Esophagus squamous epithelium (tissue), 5 donors: ENCODE measurements around the gene COL4A1. TPM values are rescaled to one million over a fixed set of nuclear protein-coding genes. Genes with fewer than 3 reads are reported as not detected.

Experiments
- DNase-seq: peaks from one replicate; lab custom pipeline; 2025; lab: John Stamatoyannopoulos, UW
- H3K27ac ChIP-seq, 4 donors: fragments of 200-600 bp; sonication (generic); one replicate each; pipeline ENCODE4 v1.5.1; 2016 to 2019; ENCODE audit warnings: mild to moderate bottlenecking in 1 of 4
- H3K27me3 ChIP-seq, 4 donors: fragments of 200-600 bp; sonication (generic); 1 replicate in 3 of 4; 2 replicates in 1 of 4; pipeline versions ENCODE4 v1.5.1 to v1.6.0; 2017 to 2021; ENCODE audit warnings: antibody characterized with exemption in 1 of 4
- H3K36me3 ChIP-seq, 3 donors: fragments of 200-600 bp; sonication (generic); one replicate each; pipeline ENCODE4 v1.5.1; 2016 to 2019
- H3K4me1 ChIP-seq, 3 donors: fragments of 200-600 bp; sonication (generic); one replicate each; pipeline ENCODE4 v1.5.1; 2017 to 2019
- H3K4me3 ChIP-seq, 4 donors: fragments of 200-600 bp; sonication (generic); 1 replicate in 3 of 4; 2 replicates in 1 of 4; pipeline ENCODE4 v1.5.1; 2016 to 2019; ENCODE audit warnings: mild to moderate bottlenecking in 2 of 4, moderate library complexity in 1 of 4
- H3K9me3 ChIP-seq, 3 donors: fragments of 200-600 bp; sonication (generic); one replicate each; pipeline ENCODE4 v1.5.1; 2016 to 2019
- CTCF ChIP-seq, 6 experiments: fragments of 450-650 bp in 4 of 6; fragments of 200-600 bp in 2 of 6; sonication (generic) in 2 of 6; IDR thresholded peaks; one replicate each; pipeline ENCODE4 v1.5.1; 2016 to 2019; ENCODE audit warnings: antibody characterized with exemption in 6 of 6, mild to moderate bottlenecking in 4 of 6, moderate library complexity in 4 of 6
- POLR2A ChIP-seq, 4 donors: fragments of 450-650 bp; IDR thresholded peaks; one replicate each; pipeline ENCODE4 v1.6.1; 2017; ENCODE audit warnings: antibody characterized with exemption in 4 of 4, mild to moderate bottlenecking in 4 of 4, moderate library complexity in 3 of 4
- WGBS, 2 donors: methylation state at CpG; one replicate each; pipeline ENCODE4 v1.1.5; 2018; 5-methylcytosine and 5-hydroxymethylcytosine counted together
- intact Hi-C: fragments of 100-400 bp; cut with DNase I; formaldehyde crosslinking; loops from one replicate; pipeline ENCODE4 v1.15.0; 2022
- total RNA-seq, 4 donors: library from RNA; depleted of rRNA; stranded (reverse); fragments of >200 nt; gene quantifications; one replicate each; pipeline ENCODE4 v1.1.0, GENCODE V29; 2016
- donor health status: DM: yes; HTN: yes; CAD: no.

The COL4A1 gene
- total RNA-seq, 4 donors from 2014 or later = 8.9 to 97.1 (median 40.2) TPM

GRCh38 chr13:110312339-110313031 lies 5.5 kb upstream of the COL4A1 start:
- intact Hi-C loops = no loop called here
- DNase-seq = no peak
- Histone ChIP-seq H3K4me3 (peak overlapping the region in 3 of 4 donors; percentile 24 to 77 (median 74)), H3K9me3 (no peaks in the 10 kb centered on the region), H3K27me3 (peaks cover 0 to 51% (median 0%) of the 10 kb centered on the region in 4 donors), H3K27ac (peak overlapping the region; percentile 65 to 95 (median 81)), H3K4me1 (peaks cover 7 to 81% (median 12%) of the 10 kb centered on the region in 3 donors), H3K36me3 (no peaks in the 10 kb centered on the region)
- no peak for TF ChIP-seq CTCF (IDR thresholded peaks at IDR 0.05)
- TF ChIP-seq POLR2A (IDR thresholded peaks at IDR 0.05) = no peak
- WGBS, 2 donors = 48 to 74% methylated on average over 2 to 4 of the region's 4 CpGs

- H3K4me3 ChIP-seq = peak overlapping the region in 3 of 4 donors; percentile 24 to 77 (median 74)
- peak overlapping the region; percentile 65 to 97 (median 92) for H3K27ac ChIP-seq
- WGBS, 2 donors = 44 to 65% methylated on average over 12 to 18 of the region's 30 CpGs
- intact Hi-C loops = no loop called here
- no peak for TF ChIP-seq CTCF (IDR thresholded peaks at IDR 0.05)
- TF ChIP-seq POLR2A (IDR thresholded peaks at IDR 0.05) = no peak
- peaks cover 0 to 59% (median under 1%) of the 10 kb centered on the region in 4 donors for H3K27me3 ChIP-seq
- H3K36me3 ChIP-seq = no peaks in the 10 kb centered on the region
- DNase-seq = no peak
- H3K9me3 ChIP-seq = no peaks in the 10 kb centered on the region
- H3K4me1 ChIP-seq = peaks cover 12 to 85% (median 12%) of the 10 kb centered on the region in 3 donors
Observed at GRCh38 chr13:110311443-110312338, 4.7 kb upstream of the COL4A1 start.

DNA sequence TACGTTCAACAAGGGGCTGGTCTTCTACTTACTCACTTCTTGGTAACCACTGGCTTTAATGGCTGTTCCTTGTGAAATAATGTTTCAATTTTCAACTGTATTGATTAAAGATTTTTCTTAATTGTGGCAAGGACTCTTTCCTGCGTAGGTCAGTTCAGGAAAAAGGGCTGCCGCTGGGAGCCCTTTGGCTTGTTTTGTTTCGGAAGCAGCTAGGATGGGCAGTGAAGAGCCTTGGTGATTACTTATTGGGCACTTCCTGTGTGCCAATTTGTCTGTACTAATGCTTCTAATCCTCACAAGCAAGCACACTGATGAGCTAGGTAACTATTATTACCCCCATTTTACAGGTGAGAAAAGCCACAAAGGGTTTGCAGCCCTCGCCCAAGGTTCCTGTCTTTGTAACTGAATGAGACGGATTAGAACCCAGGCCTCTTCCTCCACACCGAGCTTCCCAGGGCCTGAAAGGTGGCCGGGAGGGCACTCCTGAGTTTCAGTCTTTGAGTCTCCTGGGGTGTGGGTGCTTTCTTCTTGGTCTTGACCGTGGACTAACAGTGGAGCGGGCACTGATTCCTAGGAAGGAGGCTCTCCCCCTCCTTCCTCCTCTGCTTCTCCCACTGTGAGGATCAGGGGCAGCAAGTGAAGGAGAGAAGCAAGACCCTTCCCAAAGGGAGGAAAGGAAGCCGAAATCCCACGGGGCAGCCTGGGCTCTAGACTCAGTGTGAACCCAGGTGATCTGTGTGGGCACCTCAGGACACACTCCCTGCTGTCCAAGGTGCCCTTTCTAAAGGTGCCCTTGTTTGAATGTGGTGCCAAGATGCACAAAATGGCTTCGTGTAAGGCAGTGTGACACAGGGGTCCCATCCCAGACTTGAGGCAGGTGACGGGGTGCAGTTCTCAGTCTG lies 3.8 kb upstream of the COL4A1 start:
- no peaks in the 10 kb centered on the region for H3K36me3 ChIP-seq
- no peaks in the 10 kb centered on the region for H3K9me3 ChIP-seq
- 68 to 70% methylated on average over 4 to 10 of the region's 14 CpGs for WGBS, 2 donors
- intact Hi-C loops = no loop called here
- peaks cover 0 to 68% (median 3%) of the 10 kb centered on the region in 4 donors for H3K27me3 ChIP-seq
- DNase-seq = no peak
- TF ChIP-seq CTCF (IDR thresholded peaks at IDR 0.05) = no peak
- no peak for TF ChIP-seq POLR2A (IDR thresholded peaks at IDR 0.05)
- H3K4me3 ChIP-seq = peak overlapping the region in 3 of 4 donors; percentile 55 to 77 (median 74)
- H3K4me1 ChIP-seq = peaks cover 12 to 85% (median 12%) of the 10 kb centered on the region in 3 donors
- H3K27ac ChIP-seq = peak overlapping the region; percentile 65 to 97 (median 92)

GRCh38 chr13:110309661-110310524 lies 2.9 kb upstream of the COL4A1 start:
- peaks cover 0 to 77% (median 3%) of the 10 kb centered on the region in 4 donors for H3K27me3 ChIP-seq
- H3K4me3 ChIP-seq = peak overlapping the region in 3 of 4 donors; percentile 55 to 77 (median 74)
- no peak for TF ChIP-seq POLR2A (IDR thresholded peaks at IDR 0.05)
- TF ChIP-seq CTCF (IDR thresholded peaks at IDR 0.05) = no peak
- 66 to 81% methylated on average over 12 to 14 of the region's 16 CpGs for WGBS, 2 donors
- H3K9me3 ChIP-seq = no peaks in the 10 kb centered on the region
- no peak for DNase-seq
- intact Hi-C loops = no loop called here
- H3K36me3 ChIP-seq = no peaks in the 10 kb centered on the region
- H3K4me1 ChIP-seq = peaks cover 12 to 83% (median 12%) of the 10 kb centered on the region in 3 donors
- H3K27ac ChIP-seq = peak overlapping the region; percentile 86 to 97 (median 92)
